Eye (tissue), 1 donor: ENCODE results near the gene IQCK.
A peak's percentile ranks its signal among the peaks of the same experiment; 100 is the strongest.

Experiments used
- DNase-seq: peaks from one replicate; pipeline ENCODE4 v3.0.0-alpha.2; 2015

IQCK gene

DNA sequence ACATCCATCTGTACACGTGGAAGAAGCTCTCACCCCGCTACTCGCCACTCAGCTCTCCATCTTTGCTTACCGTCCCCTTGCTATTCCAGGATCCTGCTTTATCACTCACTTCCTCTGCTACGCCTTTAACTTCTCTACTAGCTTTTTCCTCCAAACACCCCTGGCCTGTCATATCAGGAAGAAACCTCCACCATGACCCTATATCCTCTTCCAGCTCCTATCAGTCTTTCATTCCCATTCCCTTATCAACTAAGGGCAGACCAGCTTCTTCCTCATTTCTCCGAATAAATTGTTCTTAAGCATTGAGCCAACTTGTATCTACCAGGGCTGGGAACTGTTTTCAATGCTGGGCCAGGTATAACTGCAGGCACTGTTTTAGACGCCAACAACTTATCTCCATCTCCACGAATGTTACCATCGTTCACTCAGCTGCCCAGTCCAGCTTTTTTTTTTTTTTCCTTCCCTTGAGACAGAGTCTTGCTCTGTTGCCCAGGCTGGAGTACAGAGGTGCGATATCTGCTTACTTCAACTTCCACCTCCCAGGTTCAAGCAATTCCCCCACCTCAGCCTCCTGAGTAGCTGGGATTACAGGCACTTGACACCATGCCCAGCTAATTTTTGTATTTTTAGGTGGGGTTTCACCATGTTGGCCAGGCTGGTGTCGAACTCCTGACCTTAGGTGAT lies 4.3 kb downstream of the IQCK start:
- DNase-seq: no peak

- no peak for DNase-seq
Measured at GRCh38 chr16:19722981-19723380, 4.9 kb downstream of the IQCK start.

DNA sequence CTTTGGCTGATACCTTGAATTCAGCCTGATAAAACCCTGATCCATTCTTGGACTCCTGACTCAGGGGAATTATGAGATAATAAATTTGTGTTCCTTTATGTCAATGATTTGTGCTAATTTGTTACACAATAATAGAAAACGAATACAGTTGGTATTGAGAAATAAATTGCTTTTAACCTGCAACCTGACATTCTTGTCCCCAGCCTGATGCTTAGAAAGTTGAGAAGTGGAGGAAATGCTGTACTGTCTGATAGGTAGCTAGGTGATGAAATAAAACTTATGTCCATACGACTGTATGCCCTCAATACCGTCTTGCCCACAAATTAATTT lies 10.5 kb downstream of the IQCK start:
- no peak for DNase-seq

- no peak for DNase-seq
Measured at GRCh38 chr16:19733551-19733950, 15.5 kb downstream of the IQCK start.

GRCh38 chr16:19735074-19735867 lies 17.2 kb downstream of the IQCK start:
- no peak for DNase-seq

GRCh38 chr16:19737306-19738038 lies 19.4 kb downstream of the IQCK start:
- no peak for DNase-seq

- DNase-seq: no peak
Measured at GRCh38 chr16:19741354-19741753, 23.3 kb downstream of the IQCK start.

GRCh38 chr16:19743816-19744159 lies 25.7 kb downstream of the IQCK start:
- no peak for DNase-seq

DNA sequence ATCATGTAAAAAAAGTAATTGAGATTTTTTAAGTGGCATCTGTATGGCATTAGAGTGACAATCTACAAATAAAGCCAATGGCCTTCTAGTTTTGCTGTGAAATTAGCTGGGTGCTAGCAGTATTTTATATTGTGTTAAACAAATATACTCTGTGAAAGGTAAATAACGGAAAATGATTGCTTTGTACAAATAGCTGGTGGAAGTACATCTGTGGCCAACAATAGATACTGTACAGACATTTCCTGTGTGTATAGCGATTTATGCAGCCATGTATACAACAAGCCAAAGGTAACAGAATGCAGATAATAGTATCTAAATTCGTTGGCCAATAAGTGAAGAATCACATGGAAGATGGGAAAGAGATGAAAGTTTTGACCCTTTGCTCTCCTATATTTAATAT lies 26.6 kb downstream of the IQCK start:
- DNase-seq: no peak

DNA sequence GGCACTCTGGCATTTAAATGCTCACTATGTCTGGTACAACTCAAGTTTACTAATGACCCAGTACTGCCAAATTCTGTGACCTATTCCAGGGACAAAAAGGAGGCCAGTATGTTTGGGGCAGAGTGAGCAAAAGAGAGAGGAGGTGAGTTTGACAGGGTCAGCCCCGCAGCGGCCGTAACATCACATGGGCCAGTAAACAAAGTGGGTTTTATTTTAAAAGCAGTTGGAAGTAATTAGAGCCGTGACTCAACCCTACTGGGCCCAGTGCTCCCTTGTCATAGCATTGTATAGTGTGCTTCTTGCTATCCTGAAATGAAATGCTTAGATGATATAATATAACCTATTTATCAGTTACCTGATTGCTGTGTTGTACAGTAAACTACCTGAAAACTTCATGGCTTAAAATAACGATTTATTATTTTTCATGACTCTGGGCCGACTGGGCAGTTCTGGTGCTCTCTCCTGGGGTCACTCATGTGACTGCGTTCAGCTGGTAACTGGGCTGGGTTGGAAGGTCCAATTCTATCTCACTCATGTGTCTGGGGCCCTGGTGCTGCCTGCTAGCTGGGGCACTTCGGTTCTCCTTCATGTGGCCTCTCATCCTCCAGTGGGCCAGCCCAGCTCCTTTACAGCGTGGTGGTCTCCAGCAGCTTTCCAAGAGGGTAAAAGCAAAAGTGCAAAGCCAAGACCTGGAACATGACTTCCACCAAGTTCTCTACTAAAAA lies 27.4 kb downstream of the IQCK start:
- DNase-seq: no peak

- DNase-seq: peak; percentile 33
Measured at GRCh38 chr16:19746561-19746960, 28.5 kb downstream of the IQCK start.

DNA sequence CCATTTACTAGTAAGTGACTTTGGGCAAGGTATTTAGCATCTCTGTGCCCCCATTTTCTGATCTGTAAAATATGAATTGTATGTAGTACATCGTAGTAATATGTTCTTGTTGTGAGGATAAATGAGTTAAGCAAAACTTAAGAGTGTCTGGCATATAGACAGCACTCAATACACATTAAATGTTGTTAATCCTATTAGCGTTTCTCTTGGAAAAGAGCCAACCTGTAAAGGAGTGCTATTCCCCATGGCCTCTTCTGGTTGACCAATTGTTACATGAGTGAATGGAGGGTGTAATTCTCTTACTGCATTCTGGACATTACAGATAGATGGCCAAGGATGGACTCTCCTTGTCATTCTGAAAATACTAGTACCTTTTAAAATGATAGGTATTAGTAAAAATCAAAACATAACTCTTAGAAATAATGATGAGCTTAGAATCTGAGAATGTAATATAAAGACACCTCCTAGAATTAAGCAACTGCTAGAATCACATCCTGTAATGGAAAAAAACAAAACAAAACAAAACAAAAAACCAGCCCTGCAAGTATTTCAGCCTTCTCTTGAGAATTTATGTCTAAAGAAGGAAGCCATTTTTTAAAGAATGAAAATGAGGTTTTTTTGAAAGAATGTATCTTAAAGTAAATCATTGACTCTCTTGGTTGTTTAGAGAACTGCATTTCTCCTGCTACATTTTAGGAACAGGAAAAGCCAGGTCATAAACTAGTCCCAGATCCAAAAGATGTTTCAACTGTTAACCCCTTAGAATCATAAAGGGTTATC lies 30.5 kb downstream of the IQCK start:
- DNase-seq: peak; percentile 20

- no peak for DNase-seq
Measured at GRCh38 chr16:19749571-19750080, 31.6 kb downstream of the IQCK start.

GRCh38 chr16:19751478-19752385 lies 33.7 kb downstream of the IQCK start:
- DNase-seq: no peak

DNA sequence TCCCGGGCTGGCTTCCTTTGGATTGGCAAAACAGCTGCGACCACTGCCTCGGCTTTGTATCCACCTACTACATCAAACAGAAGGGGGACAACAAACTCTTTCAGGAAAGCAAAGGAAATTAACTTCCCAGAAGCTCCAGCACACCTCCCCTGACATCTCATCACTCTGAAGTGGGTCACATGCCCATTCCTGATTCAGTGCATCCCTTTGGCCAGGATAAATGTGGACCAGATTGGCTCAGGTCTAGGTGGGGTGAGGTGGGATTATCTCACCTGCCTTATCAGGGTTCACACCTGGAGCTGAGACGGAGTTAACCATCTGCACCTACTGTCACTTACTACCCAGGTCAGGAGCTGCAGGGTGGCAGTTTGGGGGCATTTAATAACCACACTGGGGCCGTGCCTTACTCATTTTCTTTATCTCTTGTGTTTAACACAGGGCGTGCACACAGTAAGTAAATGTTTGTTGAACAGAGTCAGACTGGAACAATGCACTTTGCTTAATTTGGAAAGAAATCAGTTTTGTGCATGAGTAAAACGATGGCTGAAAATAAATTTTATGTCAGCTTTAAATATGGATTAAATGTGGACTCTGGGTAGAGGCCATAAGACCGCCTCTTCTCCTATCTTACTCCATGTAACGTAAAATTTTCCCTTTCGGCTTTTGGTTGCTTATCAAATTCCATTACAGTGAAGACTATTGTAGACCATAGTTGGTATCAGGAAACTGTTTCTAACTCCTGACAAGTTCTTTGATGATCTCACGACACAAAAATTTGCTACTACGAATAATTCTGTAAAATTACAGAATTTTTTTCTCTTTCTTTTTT lies 36.0 kb downstream of the IQCK start:
- DNase-seq: no peak

- no peak for DNase-seq
Measured at GRCh38 chr16:19754644-19755036, 36.6 kb downstream of the IQCK start.

DNA sequence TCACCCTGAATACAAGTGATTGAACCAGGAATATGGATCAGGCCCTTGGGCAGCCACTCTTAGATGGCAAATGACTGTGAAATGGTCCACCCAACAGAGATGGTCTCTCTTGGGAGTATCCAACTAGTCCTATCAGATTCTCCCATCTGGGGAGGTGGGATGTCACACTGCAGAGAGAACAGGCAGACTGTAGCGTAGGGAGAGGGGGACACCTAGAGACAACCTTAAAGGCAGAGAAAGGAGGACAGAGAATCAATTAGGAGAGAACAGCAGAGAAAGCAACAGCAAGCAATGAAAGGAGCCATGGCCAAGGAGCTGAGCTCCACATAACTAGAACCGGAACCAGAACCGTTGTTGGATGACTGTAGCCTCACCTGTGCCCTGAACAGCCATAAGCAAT lies 37.2 kb downstream of the IQCK start:
- no peak for DNase-seq

DNA sequence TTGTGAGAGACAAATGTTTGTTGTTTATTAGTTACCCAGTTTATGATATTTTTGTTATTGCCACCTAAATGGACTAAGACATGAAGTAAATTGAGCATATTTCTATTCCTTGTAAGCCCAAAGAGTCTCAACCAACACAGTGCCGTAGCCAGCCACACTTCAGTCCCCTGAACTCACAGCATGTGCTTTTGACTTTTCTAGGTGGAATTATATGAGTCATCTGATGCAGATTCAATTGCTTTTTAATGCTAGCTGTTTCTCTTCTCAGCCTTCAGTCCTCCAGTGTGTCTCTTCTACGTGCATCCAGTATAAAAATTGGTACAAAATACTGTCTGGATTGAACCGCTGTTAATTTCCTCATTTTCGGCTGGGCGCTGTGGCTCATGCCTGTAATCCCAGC lies 39.0 kb downstream of the IQCK start:
- DNase-seq: no peak

DNA sequence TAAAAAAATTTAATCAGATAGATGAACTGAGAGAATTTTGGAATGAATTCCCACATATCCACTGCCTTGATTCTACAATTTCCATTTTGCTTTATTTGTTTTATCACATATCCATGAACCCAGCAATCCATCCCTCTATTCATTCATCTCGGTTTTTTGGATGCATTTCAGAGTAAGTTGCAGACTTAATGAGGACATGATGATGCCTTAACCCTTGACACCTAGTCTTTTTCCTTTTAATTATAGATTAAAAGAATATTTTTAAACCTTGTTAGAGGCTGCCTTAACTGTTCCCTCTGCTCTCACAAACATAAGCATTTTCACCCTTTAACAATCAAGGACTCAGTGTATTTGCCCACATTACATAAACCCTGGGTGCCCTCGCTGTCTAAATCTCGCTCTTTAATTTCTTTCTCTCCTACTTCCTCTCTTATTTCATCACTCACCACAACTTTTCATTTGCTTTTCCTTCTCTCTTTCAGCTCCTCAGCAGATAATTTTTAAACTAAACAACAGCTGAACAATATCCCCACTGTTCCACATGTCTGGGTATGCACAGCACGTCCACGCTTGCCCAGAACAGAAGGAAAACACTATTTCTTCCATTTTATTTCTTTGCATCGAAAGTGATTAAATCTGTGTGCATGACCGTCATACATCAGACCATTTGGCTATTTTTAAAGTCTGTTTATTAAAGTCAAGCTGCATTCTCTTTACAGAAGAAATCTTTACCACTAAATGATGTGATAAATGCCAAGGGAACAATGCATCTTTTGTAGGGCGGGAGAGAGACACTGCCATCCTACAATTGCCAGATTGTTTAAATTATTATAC lies 39.9 kb downstream of the IQCK start:
- no peak for DNase-seq
